ENCODE results near the gene OR2AT4.

- no peak for TF ChIP-seq EZH2phosphoT487 (IDR thresholded peaks at IDR 0.05; ENCODE audit: low read depth, severe bottlenecking, unreplicated experiment)
- TF ChIP-seq, protein P1, sequence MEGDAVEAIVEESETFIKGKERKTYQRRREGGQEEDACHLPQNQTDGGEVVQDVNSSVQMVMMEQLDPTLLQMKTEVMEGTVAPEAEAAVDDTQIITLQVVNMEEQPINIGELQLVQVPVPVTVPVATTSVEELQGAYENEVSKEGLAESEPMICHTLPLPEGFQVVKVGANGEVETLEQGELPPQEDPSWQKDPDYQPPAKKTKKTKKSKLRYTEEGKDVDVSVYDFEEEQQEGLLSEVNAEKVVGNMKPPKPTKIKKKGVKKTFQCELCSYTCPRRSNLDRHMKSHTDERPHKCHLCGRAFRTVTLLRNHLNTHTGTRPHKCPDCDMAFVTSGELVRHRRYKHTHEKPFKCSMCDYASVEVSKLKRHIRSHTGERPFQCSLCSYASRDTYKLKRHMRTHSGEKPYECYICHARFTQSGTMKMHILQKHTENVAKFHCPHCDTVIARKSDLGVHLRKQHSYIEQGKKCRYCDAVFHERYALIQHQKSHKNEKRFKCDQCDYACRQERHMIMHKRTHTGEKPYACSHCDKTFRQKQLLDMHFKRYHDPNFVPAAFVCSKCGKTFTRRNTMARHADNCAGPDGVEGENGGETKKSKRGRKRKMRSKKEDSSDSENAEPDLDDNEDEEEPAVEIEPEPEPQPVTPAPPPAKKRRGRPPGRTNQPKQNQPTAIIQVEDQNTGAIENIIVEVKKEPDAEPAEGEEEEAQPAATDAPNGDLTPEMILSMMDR (IDR thresholded peaks at IDR 0.05; ENCODE audit: poor library complexity) = no peak
- no peak for TF ChIP-seq EZH2 (IDR thresholded peaks at IDR 0.05; ENCODE audit: borderline replicate concordance)
Measured at GRCh38 chr11:75035256-75035655, 61.4 kb downstream of the OR2AT4 start.
